Measurements from ENCODE around the gene GRAP2.
"Not testable (repeated sequence)": the region's sequence is repeated elsewhere in the genome, so short reads cannot be mapped to it uniquely, and the experiment has no call there.

GRAP2 gene

GRCh38 chr22:39943953-39944872 is 43.3 kb downstream of the GRAP2 start:
- no peak for DNase-seq (ENCODE audit: low read depth in 2 of 2)

- DNase-seq (ENCODE audit: low read depth in 2 of 2), result no peak
Measured at GRCh38 chr22:39946126-39946502, 45.2 kb downstream of the GRAP2 start.

- no peak for DNase-seq (ENCODE audit: low read depth in 2 of 2)
Measured at GRCh38 chr22:39946503-39947219, 45.8 kb downstream of the GRAP2 start.

GRCh38 chr22:39947220-39948216 is 46.6 kb downstream of the GRAP2 start:
- no peak for DNase-seq (ENCODE audit: low read depth in 2 of 2)

GRCh38 chr22:39949964-39950737 is 49.3 kb downstream of the GRAP2 start:
- DNase-seq (ENCODE audit: low read depth in 2 of 2), result no peak

GRCh38 chr22:39951603-39952293 is 50.9 kb downstream of the GRAP2 start:
- DNase-seq (ENCODE audit: low read depth in 2 of 2), result not testable (repeated sequence)

GRCh38 chr22:39952347-39952746 is 51.5 kb downstream of the GRAP2 start:
- DNase-seq (ENCODE audit: low read depth in 2 of 2), result no peak

GRCh38 chr22:39953101-39953500 is 52.2 kb downstream of the GRAP2 start:
- DNase-seq (ENCODE audit: low read depth in 2 of 2), result no peak

- no peak for DNase-seq (ENCODE audit: low read depth in 2 of 2)
Measured at GRCh38 chr22:39954584-39955055, 53.7 kb downstream of the GRAP2 start.

GRCh38 chr22:39955675-39956074 is 54.8 kb downstream of the GRAP2 start:
- no peak for DNase-seq (ENCODE audit: low read depth in 2 of 2)

- no peak for DNase-seq (ENCODE audit: low read depth in 2 of 2)
Measured at GRCh38 chr22:39956932-39957664, 56.2 kb downstream of the GRAP2 start.

GRCh38 chr22:39958009-39958711 is 57.3 kb downstream of the GRAP2 start:
- DNase-seq (ENCODE audit: low read depth in 2 of 2), result no peak

- no peak for DNase-seq (ENCODE audit: low read depth in 2 of 2)
Measured at GRCh38 chr22:39958949-39959639, 58.2 kb downstream of the GRAP2 start.

GRCh38 chr22:39959640-39960447 is 59.0 kb downstream of the GRAP2 start, which contains the start of gene TMA7B:
Gene TMA7B, plus strand, starts transcription at chr22:39960397. Its CDS starts 3,978 bp downstream, at chr22:39964375.
- no peak for DNase-seq (ENCODE audit: low read depth in 2 of 2)

GRCh38 chr22:39960791-39961746 is 60.2 kb downstream of the GRAP2 start:
- DNase-seq (ENCODE audit: low read depth in 2 of 2), result peak; percentile 55 to 66

- DNase-seq (ENCODE audit: low read depth in 2 of 2), result no peak
Measured at GRCh38 chr22:39962071-39962470, 61.2 kb downstream of the GRAP2 start.
